GM12878 (cell line): ENCODE data around the gene SLC31A2.

Source experiments
- BCLAF1 ChIP-seq: fragments of 450-650 bp; IDR thresholded peaks from 2 replicates; pipeline ENCODE4 v1.6.1; 2017; ENCODE audit warnings: antibody characterized with exemption, mild to moderate bottlenecking, moderate library complexity
- CEBPZ ChIP-seq: fragments of 150-350 bp; IDR thresholded peaks from 2 replicates; pipeline ENCODE4 v1.6.1; 2016; ENCODE audit warnings: low read depth, low read length
- CTCF ChIP-seq, 3 experiments: IDR thresholded peaks in 2 of 3; conservative IDR thresholded peaks in 1 of 3; 2 replicates each; pipeline ENCODE4 v1.5.1; 2011; ENCODE audit warnings: low read depth in 3 of 3, low read length in 3 of 3, mild to moderate bottlenecking in 3 of 3, control low read depth in 2 of 3, moderate library complexity in 2 of 3, inconsistent platforms in 1 of 3, mixed read lengths in 1 of 3; ENCODE audit not compliant: control insufficient read depth in 2 of 3, insufficient read depth in 1 of 3; ENCODE audit errors: extremely low read depth in 1 of 3
- JUND ChIP-seq: IDR thresholded peaks from 2 replicates; pipeline ENCODE4 v1.6.1; 2012; ENCODE audit warnings: low read depth, mild to moderate bottlenecking, low read length, improper control_type of control experiment, moderate library complexity
- MEF2A ChIP-seq: IDR thresholded peaks from 2 replicates; pipeline ENCODE4 v1.6.1; 2011; ENCODE audit warnings: low read depth, mild to moderate bottlenecking, low read length, moderate library complexity; ENCODE audit not compliant: insufficient read depth
- MTA3 ChIP-seq: IDR thresholded peaks from 2 replicates; pipeline ENCODE4 v1.6.1; 2012; ENCODE audit warnings: low read length, inconsistent platforms, borderline replicate concordance
- POLR2A ChIP-seq: IDR thresholded peaks from 2 replicates; pipeline ENCODE4 v1.6.1; 2011; ENCODE audit warnings: low read depth, mild to moderate bottlenecking, low read length
- TAF1 ChIP-seq: IDR thresholded peaks from 2 replicates; pipeline ENCODE4 v1.6.1; 2011; ENCODE audit warnings: mild to moderate bottlenecking, low read depth, low read length, borderline replicate concordance
- TCF12 ChIP-seq: IDR thresholded peaks from 2 replicates; pipeline ENCODE4 v1.6.1; 2011; ENCODE audit warnings: low read depth, mild to moderate bottlenecking, low read length
- YY1 ChIP-seq: IDR thresholded peaks from 2 replicates; pipeline ENCODE4 v1.6.1; 2011; ENCODE audit warnings: low read depth, mild to moderate bottlenecking, low read length
- ZBED1 ChIP-seq: IDR thresholded peaks from 2 replicates; pipeline ENCODE4 v1.6.1; 2016; ENCODE audit warnings: borderline replicate concordance
- ZBTB4 ChIP-seq: fragments of 450-650 bp; formaldehyde crosslinking; IDR thresholded peaks from 2 replicates; pipeline ENCODE4 v1.4.0; 2022; ENCODE audit warnings: mild to moderate bottlenecking, moderate library complexity

- TF ChIP-seq ZBTB4 (CRISPR knock-in tag) (no peak), MTA3 (no peak), TAF1 (no peak), YY1 (no peak), CTCF (IDR thresholded peaks at IDR 0.05 in 2 of 3, conservative IDR thresholded peaks at IDR 0.05 in 1 of 3; ENCODE audit: control insufficient read depth in 2 of 3, extremely low read depth in 1 of 3, insufficient read depth in 1 of 3, low read depth in 3 of 3, low read length in 3 of 3) (no peak), CEBPZ (no peak), ZBED1 (no peak), POLR2A (no peak), BCLAF1 (no peak), TCF12 (no peak), JUND (no peak), MEF2A (no peak)
Observed at GRCh38 chr9:113125386-113126035, 25.3 kb upstream of the SLC31A2 start.
